Thyroid gland (tissue), 4 donors: ENCODE measurements around the gene NUPR2. TPM values are rescaled to one million over a fixed set of nuclear protein-coding genes. Genes with fewer than 3 reads are reported as not detected.
"Not testable (repeated sequence)": the region's sequence is repeated elsewhere in the genome, so short reads cannot be mapped to it uniquely, and the experiment has no call there.

Experiments used
- DNase-seq, 2 donors: peaks; one replicate each; pipeline ENCODE4 v3.0.0-alpha.2; 2019
- H3K27ac ChIP-seq, 3 donors: fragments of 200-600 bp; sonication (generic); 1 replicate in 2 of 3; 2 replicates in 1 of 3; pipeline ENCODE4 v1.5.1; 2016 to 2019; ENCODE audit warnings: mild to moderate bottlenecking in 1 of 3, moderate library complexity in 1 of 3
- H3K27me3 ChIP-seq: fragments of 200-600 bp; sonication (generic); one replicate; pipeline ENCODE4 v1.5.1; 2019
- H3K36me3 ChIP-seq, 2 donors: fragments of 200-600 bp; sonication (generic); one replicate each; pipeline ENCODE4 v1.5.1; 2016 to 2019
- H3K4me1 ChIP-seq, 2 donors: fragments of 200-600 bp; sonication (generic); one replicate each; pipeline ENCODE4 v1.5.1; 2017 to 2019
- H3K4me3 ChIP-seq, 3 donors: fragments of 200-600 bp; sonication (generic); replicated peaks in 1 of 3; 1 replicate in 2 of 3; 2 replicates in 1 of 3; pipeline ENCODE4 v1.5.1; 2016; ENCODE audit warnings: mild to moderate bottlenecking in 1 of 3
- H3K9me3 ChIP-seq: fragments of 200-600 bp; sonication (generic); one replicate; pipeline ENCODE4 v1.5.1; 2017
- CTCF ChIP-seq, 6 experiments: fragments of 200-600 bp in 3 of 6; fragments of 450-650 bp in 3 of 6; sonication (generic) in 3 of 6; IDR thresholded peaks; one replicate each; pipeline ENCODE4 v1.5.1; 2016 to 2019; ENCODE audit warnings: antibody characterized with exemption in 6 of 6, mild to moderate bottlenecking in 2 of 6, inconsistent platforms in 1 of 6, moderate library complexity in 1 of 6
- POLR2A ChIP-seq, 2 donors: fragments of 450-650 bp; IDR thresholded peaks; one replicate each; pipeline ENCODE4 v1.6.1; 2017; ENCODE audit warnings: antibody characterized with exemption in 2 of 2, mild to moderate bottlenecking in 2 of 2, moderate library complexity in 1 of 2
- WGBS, 2 donors: methylation state at CpG; one replicate each; pipeline ENCODE4 v1.1.5; 2017; 5-methylcytosine and 5-hydroxymethylcytosine counted together
- intact Hi-C: fragments of 100-400 bp; cut with DNase I; formaldehyde crosslinking; loops from one replicate; pipeline ENCODE4 v1.15.1; 2023
- total RNA-seq, 4 donors: library from RNA; depleted of rRNA; stranded (reverse); fragments of >200 nt; gene quantifications; one replicate each; pipeline ENCODE4 v1.2.3, GENCODE V29; 2016

Gene NUPR2
- total RNA-seq, 4 donors from 2014 or later = 26.3 to 38.5 (median 34.5) TPM

- 92 to 94% methylated on average over 8 to 16 of the region's 16 CpGs for WGBS, 2 donors
- Histone ChIP-seq H3K27me3 (no peaks in the 10 kb centered on the region), H3K4me1 (peaks cover 16% of the 10 kb centered on the region in 2 donors), H3K27ac (no peak overlapping the region), H3K36me3 (no peaks in the 10 kb centered on the region), H3K9me3 (no peaks in the 10 kb centered on the region), H3K4me3 (no peak overlapping the region)
- intact Hi-C loops = loop anchor here (10.0 kb wide), 1 partner anchor 193 kb away; the partner anchor contains the start of gene ZNF713
- TF ChIP-seq POLR2A (IDR thresholded peaks at IDR 0.05) (no peak), CTCF (IDR thresholded peaks at IDR 0.05) (no peak)
- no peak for DNase-seq
Measured at GRCh38 chr7:56078196-56078595, 38.0 kb downstream of the NUPR2 start.

- no peak overlapping the region for H3K27ac ChIP-seq
Measured at GRCh38 chr7:56077681-56078080, 38.5 kb downstream of the NUPR2 start.

GRCh38 chr7:56074371-56074791 lies 41.8 kb downstream of the NUPR2 start:
- intact Hi-C loops = loop anchor here (10.0 kb wide), 1 partner anchor 190 kb away; the partner anchor contains the start of gene ZNF713
- Histone ChIP-seq H3K36me3 (peaks cover 0 to 18% of the 10 kb centered on the region in 2 donors), H3K27ac (peak overlapping the region in 2 of 3 donors; percentile 10 to 40), H3K27me3 (no peaks in the 10 kb centered on the region), H3K4me1 (peaks cover 5 to 8% of the 10 kb centered on the region in 2 donors), H3K9me3 (no peaks in the 10 kb centered on the region), H3K4me3 (no peak overlapping the region)
- WGBS, 2 donors = 15 to 22% methylated on average over 19 of the region's 19 CpGs
- DNase-seq = peak; percentile 97
- TF ChIP-seq CTCF (IDR thresholded peaks at IDR 0.05) (peak; percentile 65 to 99 (median 94)), POLR2A (IDR thresholded peaks at IDR 0.05) (no peak)

More at GRCh38 chr7:56077681-56078080, 38.5 kb downstream of the NUPR2 start:
- Histone ChIP-seq H3K4me3 (no peak overlapping the region), H3K9me3 (no peaks in the 10 kb centered on the region), H3K4me1 (peaks cover 10 to 12% of the 10 kb centered on the region in 2 donors), H3K36me3 (no peaks in the 10 kb centered on the region), H3K27me3 (no peaks in the 10 kb centered on the region)
- no peak for TF ChIP-seq CTCF (IDR thresholded peaks at IDR 0.05)
- no peak for TF ChIP-seq POLR2A (IDR thresholded peaks at IDR 0.05)
- no peak for DNase-seq
- intact Hi-C loops = loop anchor here (10.0 kb wide), 1 partner anchor 193 kb away; the partner anchor contains the start of gene ZNF713
- 100% methylated on average over 3 of the region's 3 CpGs for WGBS, 2 donors

GRCh38 chr7:56066376-56066775 lies 49.8 kb downstream of the NUPR2 start:
- DNase-seq, H3K9me3 ChIP-seq, H3K27me3 ChIP-seq, H3K27ac ChIP-seq, intact Hi-C loops, H3K4me3 ChIP-seq: not testable (repeated sequence)
- H3K36me3 ChIP-seq = peaks cover 14 to 35% of the 10 kb centered on the region in 2 donors
- 99% methylated on average over 13 of the region's 13 CpGs for WGBS, 2 donors
- H3K4me1 ChIP-seq = peaks cover 3 to 10% of the 10 kb centered on the region in 2 donors

Other genes with a start within 250 kb of the NUPR2 start
- 10 to 100 TPM in 1 of 4 donors, 1 to 10 TPM in 3; 8.5 to 14.5 (median 8.7) TPM for gene ZNF713, start 229.0 kb downstream of the NUPR2 start, total RNA-seq
- gene MRPS17, start 164.5 kb downstream of the NUPR2 start, total RNA-seq = 10 to 100 TPM in 2 of 4 donors, 1 to 10 TPM in 2; 8.7 to 11.2 (median 9.7) TPM
- gene NIPSNAP2, start 151.8 kb downstream of the NUPR2 start, total RNA-seq = 100 to 1,000 TPM; 142 to 203 (median 175) TPM
- 10 to 100 TPM; 19.3 to 26.7 (median 23.3) TPM for gene PSPH, start 65.0 kb downstream of the NUPR2 start, total RNA-seq
- gene CCT6A, start 64.7 kb downstream of the NUPR2 start, total RNA-seq = 100 to 1,000 TPM in 3 of 4 donors, 10 to 100 TPM in 1; 88.7 to 147 (median 118) TPM
- gene SUMF2, start 52.1 kb downstream of the NUPR2 start, total RNA-seq = 100 to 1,000 TPM; 119 to 170 (median 164) TPM
- gene PHKG1, start 23.5 kb downstream of the NUPR2 start, total RNA-seq = 1 to 10 TPM in 3 of 4 donors, under 1 TPM in 1; 0.78 to 3.5 (median 1.8) TPM
- gene CHCHD2, start 9.9 kb downstream of the NUPR2 start, total RNA-seq = 100 to 1,000 TPM; 347 to 507 (median 416) TPM